GM18526 (cell line): ENCODE measurements around the gene BIK.

Experiments used
- POLR2A ChIP-seq: IDR thresholded peaks from 3 replicates; pipeline ENCODE4 v1.6.1; 2011; ENCODE audit not compliant: insufficient read length; ENCODE audit errors: extremely low read depth

BIK gene

GRCh38 chr22:43128928-43129424, 18.4 kb downstream of the BIK start:
- no peak for TF ChIP-seq POLR2A

GRCh38 chr22:43129426-43130425, 19.2 kb downstream of the BIK start:
- no peak for TF ChIP-seq POLR2A

DNA sequence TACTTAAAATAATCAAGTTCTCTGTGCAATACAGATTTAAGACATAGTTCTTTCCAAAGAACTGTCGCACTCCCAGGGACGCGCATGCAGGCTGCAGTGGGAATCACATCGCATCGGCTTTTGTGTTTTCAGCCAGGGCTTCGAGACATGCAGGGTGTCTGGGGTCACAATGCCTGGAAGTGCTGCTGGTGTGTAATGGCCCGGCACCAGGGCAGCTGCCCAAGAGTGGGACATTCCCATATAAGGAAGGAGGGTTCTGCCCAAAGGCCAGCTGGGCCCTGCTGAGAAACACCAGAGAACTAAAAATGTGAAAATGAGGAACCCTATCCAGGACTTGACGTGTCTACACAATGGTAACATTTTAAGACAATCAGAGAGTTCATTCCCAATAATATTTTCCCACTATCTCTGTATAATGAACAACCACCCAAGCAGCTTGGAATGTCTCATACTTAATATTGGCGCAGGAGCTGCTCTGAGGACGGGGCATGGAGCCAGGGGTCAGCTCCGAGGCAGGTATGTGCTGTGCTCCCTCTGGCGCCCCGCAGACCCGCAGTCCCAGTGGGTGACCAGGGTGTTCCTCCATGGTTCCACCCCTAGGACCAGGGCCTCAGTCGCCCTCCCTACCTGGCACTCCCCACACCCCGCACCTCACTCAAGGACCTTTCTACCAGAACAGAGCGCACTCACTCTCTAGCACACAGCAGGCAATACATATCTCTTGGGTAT, 21.4 kb downstream of the BIK start:
- TF ChIP-seq POLR2A: no peak

DNA sequence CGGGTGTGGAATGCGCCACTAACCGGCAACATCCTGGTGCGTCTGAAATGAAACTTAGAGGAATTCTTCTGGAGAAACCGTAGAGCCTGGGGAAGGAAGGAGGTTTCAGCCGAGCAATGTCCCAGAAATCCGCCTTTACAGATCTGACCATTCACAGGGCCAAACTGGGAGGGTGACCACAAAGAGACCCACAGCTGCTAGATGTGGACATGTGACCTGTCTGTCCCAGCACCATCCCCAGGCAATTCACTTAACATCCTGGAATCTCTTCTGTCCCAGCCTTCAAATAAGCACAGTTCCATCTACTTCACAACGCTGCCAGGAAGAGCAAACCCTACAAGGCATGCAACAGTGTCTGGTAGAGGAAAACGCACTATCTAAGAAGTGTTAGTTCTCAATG, 22.9 kb downstream of the BIK start:
- no peak for TF ChIP-seq POLR2A

DNA sequence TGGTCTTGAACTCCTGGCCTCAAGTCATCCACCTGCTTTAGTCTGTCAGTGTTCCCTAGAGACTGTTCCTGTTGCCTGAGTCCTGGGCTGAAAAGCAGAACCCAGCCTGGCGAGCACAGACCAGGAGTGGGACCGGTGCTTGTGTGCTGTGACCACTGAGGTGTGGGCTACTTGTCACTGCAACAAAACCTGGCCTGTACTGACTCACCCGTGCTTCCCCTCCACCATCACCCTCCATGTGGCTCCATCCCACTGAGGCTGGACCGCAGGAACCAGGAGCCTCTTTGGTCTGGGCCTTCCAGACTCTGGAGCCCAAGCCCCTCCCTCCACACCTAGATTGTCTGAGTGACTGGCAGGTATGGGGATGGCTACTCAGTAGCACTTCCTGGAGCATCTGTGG, 24.0 kb downstream of the BIK start:
- no peak for TF ChIP-seq POLR2A

GRCh38 chr22:43135565-43135964, 25.0 kb downstream of the BIK start:
- TF ChIP-seq POLR2A: no peak

DNA sequence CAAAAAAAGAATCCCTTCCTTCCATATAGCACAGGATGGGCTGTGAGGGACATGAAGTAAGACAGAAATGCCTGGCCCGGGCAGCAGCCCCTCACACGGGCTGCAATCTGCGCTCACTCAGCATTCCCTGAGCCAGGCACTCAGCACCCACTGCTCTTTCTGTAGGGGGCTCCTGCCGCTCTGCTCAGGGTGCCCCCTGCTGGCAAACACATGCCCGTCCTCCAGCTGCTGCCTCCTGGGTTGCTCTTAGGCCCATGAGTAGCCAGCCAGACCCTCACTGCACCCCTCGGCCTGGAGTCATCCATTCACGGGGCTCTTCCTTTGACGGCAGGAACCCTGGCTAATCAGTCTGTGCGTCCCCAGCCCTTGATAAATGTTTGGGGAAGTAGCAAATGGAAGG, 25.7 kb downstream of the BIK start:
- no peak for TF ChIP-seq POLR2A

DNA sequence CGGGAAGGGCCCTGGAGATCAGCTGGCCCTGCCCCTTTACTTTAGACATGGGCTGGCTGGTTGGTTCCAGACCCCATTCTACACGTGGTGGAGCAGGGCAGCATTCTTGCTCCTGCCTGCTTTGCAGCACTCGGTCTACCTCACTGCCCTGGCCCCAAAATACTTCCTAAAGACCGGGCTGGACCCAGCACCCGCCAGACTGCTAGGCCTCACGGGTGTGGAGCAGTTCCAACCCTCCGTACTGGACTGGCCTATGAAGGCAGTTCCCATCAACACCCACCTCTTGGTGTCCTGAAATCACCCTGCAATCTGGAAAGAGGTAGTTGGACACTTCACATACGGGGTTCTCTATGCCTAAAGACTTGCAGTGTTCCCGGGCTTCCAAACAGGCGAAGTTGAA, 26.3 kb downstream of the BIK start:
- TF ChIP-seq POLR2A: no peak

- peak; percentile 60 for TF ChIP-seq POLR2A
These were observed 32.5 kb downstream of the BIK start, which contains the start of gene MCAT for GRCh38 chr22:43142880-43143562. Gene MCAT (minus strand): TSS chr22:43143398. CDS start chr22:43143348, 50 bp downstream.

- no peak for TF ChIP-seq POLR2A
These were observed 34.4 kb downstream of the BIK start for GRCh38 chr22:43144949-43145348.

GRCh38 chr22:43147821-43148220, 37.3 kb downstream of the BIK start:
- no peak for TF ChIP-seq POLR2A

GRCh38 chr22:43148581-43148980, 38.0 kb downstream of the BIK start:
- no peak for TF ChIP-seq POLR2A

- TF ChIP-seq POLR2A: no peak
These were observed 40.2 kb downstream of the BIK start for GRCh38 chr22:43150731-43151206.

DNA sequence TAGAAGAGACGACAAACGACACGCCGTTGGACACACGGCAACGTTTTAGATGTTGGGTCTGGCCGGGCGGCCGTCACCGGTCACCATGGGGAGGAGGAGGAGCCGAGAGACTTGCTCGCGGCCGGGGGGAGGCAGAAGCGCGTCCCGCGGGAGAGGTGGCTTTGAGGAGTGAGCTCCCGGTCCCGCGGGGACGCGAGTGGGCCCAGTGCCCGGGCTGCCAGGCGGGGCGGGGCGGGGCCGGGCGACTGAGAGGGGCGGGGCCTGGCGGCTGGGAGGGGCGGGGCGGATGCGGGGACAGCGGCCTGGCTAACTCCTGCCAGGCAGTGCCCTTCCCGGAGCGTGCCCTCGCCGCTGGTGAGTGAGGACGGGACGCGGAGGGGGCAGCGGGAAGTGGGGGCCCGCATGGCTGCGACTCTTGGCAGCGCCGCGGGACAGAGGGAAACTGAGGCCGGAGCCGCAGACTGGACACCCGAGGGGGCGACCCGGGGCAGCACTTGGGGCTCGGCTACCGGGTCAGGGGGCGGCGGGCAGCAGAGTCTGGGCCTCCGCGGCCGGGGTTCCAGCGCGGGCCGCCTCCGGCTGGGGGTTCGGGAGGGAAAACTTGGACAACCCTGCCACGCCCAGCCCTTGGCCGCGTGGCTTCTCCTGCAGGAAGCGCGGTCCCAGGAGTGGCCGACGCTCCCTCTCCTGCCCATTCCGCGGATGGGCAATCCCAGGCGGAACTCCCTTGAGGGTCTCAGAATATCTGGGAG, 40.9 kb downstream of the BIK start, which contains the start of gene TSPO:
TSPO (plus strand) TSS at position 309 of the 752 bp plus-strand sequence. CDS start 7,680 bp downstream, outside the sequence.
- TF ChIP-seq POLR2A: peak; percentile 45
